HL-60/S4 treated with retinoic acid at 250 ng/mL for 4 days and 3 days (cell line): ENCODE measurements around the gene ARID1B.

Experiments
- in situ Hi-C: fragments of 300-500 bp; cut with MboI; formaldehyde crosslinking; loops from 2 replicates; pipeline ENCODE4 v1.7.0; 2022; ENCODE audit warnings: low sequenced_read_pairs

The ARID1B gene

GRCh38 chr6:156954191-156954590 lies 177.0 kb downstream of the ARID1B start:
- in situ Hi-C loops: no loop called here

DNA sequence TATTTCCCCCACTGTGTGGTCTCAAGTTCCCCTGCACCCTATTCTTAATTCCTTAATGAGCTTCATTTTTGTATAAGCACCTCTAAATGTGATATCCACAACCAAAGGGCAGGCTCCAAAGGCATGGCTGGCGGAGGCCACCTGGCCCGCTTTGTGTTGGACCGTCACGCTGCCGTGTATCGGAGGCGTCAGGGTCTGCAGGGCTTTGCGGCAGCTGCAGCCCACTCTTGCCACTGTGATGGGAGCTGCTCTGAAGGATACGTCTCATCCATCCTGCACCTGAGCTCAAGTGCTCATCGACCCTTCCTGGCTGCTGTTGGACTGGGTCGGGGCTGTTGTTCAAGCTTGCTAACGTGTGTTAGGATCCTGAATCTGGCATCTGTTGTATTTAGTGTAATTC lies 177.6 kb downstream of the ARID1B start:
- in situ Hi-C loops: no loop called here

DNA sequence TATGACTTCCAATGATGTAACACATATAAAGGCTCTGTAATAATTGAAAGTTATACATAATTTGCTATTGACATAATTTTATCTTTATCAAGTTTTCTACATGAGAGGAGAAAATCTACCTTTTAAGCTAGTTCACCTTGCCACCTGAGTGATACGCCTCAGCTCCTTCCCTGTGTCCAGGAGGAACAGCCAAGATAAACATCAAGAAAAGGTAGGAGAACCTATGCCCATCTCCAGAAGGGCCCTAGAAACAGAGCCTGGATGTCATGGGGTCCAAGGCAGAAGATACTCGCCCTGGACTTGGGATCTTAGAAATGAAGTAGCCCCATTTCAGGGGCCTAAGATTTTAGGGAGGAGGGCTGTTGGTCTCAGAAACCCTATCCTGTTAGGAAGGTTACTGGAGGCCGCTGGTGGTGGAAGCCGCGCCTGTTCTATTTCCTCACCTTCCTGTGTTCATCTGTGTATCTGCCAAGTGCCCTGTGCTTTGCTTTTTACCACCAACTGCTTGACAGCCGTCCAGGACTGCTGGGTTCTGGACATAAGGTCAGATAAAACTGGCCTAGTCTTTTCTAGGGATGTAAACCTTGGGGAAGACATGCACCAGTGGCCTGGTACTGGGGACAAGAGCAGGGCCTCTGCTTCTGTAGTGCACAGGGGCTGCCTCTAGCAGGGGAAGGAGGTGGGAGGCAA lies 178.5 kb downstream of the ARID1B start:
- in situ Hi-C loops: no loop called here

- in situ Hi-C loops: no loop called here
Observed at GRCh38 chr6:156956286-156956685, 179.1 kb downstream of the ARID1B start.

DNA sequence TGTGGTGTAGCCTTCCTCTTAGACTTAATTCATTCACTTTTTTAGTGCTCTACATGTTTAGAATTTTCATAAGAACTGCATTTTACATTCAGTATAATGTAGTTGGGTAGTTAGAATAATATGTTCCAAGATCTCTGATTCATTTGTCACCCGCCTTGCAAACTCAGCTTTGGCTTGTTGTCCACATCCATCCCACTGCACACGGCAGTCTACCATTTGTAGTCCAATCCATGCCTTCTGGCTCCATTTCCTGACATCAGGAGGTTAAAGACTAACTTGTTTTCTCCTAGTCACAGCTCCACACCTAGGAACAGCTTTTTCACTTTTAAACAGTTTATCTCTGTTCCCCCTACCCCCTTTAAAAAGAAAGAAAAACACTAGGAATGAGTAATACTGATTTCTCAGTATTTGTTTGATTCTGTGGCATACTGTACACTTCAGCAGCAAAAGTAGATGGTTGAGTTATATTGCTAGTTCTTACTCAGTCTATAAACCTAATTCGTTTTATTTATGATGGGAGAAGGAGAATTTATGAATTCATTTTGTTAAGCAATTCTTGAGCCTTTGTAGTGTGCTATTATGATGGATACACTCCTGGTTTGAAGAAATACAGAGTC lies 180.9 kb downstream of the ARID1B start:
- in situ Hi-C loops: no loop called here

- in situ Hi-C loops: no loop called here
Observed at GRCh38 chr6:156960525-156960924, 183.3 kb downstream of the ARID1B start.

- in situ Hi-C loops: no loop called here
Observed at GRCh38 chr6:156961282-156961892, 184.2 kb downstream of the ARID1B start.

GRCh38 chr6:156963712-156964700 lies 186.8 kb downstream of the ARID1B start:
- in situ Hi-C loops: no loop called here

DNA sequence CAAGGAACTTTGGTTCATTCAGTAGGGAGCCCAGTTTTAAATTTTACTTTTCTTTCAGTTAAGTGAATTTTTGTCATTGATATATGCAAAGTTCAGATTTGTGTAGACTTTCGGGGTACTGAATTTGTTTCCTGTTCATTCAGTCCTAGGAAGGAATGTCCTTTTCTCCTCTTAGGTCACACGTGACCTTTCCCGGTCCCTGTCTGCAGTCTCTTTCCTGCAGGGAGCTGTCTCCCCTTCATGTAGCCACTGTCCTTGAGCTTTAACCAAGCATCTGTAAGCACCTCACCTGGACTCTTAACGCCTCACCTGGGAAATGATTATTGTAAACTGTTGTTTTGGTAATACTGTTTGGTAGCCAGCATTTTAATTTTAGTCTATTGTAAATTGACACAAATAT lies 190.7 kb downstream of the ARID1B start:
- in situ Hi-C loops: no loop called here

- in situ Hi-C loops: no loop called here
Observed at GRCh38 chr6:156969233-156969632, 192.1 kb downstream of the ARID1B start.

DNA sequence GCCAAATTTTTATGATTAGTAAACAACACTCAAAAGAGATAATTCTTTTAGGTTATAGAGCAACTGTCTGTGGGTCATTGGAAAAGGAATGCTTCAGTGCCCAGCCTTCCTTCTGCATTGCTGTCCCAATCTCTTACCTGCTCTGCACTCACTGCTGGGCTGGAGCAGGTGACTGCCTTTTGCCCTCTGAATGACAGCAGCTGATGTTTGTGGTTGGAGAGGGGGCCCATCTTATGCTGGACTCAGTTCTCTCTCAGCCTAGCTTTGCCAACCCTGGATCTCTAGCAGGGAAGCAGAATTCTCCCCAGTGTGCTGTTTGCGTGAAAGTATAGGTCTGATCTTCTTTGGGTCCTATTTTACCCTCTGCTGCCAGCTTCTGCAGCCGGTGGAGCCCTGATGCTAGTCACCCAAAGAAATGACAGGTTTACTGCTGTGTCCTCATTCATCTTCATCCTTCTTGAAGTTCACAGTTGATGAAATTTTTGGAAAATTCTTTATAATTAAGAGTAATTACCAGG lies 193.5 kb downstream of the ARID1B start:
- in situ Hi-C loops: no loop called here

DNA sequence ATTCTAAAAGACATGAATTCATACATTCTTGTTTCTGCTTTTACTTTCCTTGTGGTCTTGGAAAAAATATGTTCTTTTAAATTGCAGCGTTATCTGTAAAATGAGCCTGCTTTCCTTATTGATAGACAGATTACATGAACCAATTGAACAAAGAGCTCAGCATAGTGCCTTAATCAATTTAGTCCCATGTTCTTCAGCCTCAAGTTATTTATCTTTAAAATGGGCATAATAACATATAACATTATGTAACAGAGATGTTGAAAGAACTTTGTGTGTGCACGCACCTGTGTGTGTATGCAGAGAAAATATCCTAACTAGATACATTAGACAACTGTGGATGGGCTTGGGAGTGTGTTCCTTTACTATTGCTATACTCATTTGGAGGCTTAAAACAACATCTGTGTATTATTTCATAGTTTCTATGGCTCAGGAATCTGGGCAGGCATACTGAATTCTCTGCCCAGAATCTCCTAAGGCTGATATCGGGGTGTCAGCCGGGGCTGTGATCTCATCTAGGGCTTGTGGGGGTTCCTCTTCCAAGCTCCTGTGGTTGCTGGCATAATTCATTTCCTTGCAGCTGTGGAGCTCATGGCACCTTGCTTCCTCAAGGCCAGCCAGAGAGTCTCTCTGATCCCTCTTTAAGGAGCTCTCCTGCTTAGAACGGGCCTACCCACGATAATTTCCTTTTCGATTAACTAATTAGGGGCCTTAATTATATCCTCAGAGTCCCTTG lies 194.1 kb downstream of the ARID1B start:
- in situ Hi-C loops: no loop called here

- in situ Hi-C loops: no loop called here
Observed at GRCh38 chr6:156972145-156972544, 195.0 kb downstream of the ARID1B start.

GRCh38 chr6:156974830-156975261 lies 197.7 kb downstream of the ARID1B start:
- in situ Hi-C loops: no loop called here

DNA sequence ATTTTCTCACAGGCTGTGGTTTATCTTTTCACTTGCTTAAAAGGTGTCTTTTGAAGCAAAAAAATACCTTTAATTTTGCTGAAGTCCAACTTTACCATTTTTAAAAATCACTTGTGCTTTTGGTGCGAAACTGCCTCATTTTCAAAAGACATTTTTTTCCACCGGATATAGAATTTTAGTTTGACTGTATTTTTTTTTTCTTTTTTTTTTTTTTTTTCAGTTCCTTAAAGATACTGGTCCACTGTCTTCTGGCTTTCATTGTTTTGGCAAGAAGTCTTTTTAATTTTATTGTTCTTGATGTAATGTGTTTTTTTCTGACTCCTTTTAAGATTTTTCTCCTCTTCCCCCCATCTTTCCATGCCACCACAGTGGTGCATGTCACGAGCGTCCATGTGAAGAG lies 198.2 kb downstream of the ARID1B start:
- in situ Hi-C loops: no loop called here

- in situ Hi-C loops: no loop called here
Observed at GRCh38 chr6:156976216-156977127, 199.3 kb downstream of the ARID1B start.

DNA sequence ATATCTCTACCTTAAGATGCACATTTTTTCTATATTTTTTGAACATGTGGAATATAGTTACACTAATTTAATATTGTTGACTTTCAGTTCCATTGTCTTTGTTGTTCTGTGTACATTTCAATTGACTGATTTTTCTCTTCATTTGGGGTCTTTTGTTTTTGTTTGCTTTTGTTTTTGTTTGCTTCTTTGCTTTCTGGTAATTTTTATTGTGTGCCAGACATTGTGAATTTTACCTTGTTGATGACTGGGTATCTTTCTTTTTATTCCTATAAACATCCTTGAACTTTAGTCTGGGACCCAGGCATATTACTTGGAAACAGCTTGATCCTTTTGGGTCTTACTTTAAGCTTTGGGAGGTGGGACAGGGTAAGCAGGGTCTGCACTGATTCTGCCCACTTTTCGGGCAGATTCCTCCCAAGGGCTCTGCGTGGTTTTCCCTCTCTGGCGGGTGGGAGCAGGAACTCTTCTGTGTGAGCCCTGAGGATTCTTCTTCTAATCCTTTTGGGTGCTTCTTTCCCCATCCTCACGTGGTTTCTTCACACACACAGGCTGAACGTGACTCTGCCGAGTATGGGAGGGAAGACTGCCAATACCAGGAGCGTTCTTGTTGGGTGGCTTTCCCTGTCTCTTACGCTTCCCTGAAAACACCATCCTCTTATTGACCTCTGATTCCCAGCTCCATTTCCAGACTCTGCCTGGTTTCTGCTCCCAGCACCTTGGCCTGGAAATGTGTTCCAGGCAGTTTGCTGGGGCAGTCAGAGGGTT lies 200.5 kb downstream of the ARID1B start:
- in situ Hi-C loops: no loop called here

GRCh38 chr6:156978948-156979347 lies 201.8 kb downstream of the ARID1B start:
- in situ Hi-C loops: no loop called here
